ENCODE results near the gene LRP2. TPM values are rescaled to one million over a fixed set of nuclear protein-coding genes. Genes with fewer than 3 reads are reported as not detected.

Gene LRP2
- total and polyA plus RNA-seq, 2 of the 4 experiments (the other 2 are of a cell fraction) = not detected

GRCh38 chr2:169384816-169385215, 22.5 kb upstream of the LRP2 start:
- in situ Hi-C loops (cut with MboI; ENCODE audit: low sequenced_read_pairs) (no loop called here), intact Hi-C loops (cut with micrococcal nuclease) (loop anchor here (10.0 kb wide), 1 partner anchor 260 kb away; no protein-coding TSS in a partner anchor), dilution Hi-C loops (cut with HindIII; ENCODE audit: low sequenced_read_pairs, unreplicated experiment) (no loop called here)
- DNase-seq (no peak), ATAC-seq (ENCODE audit: low read depth) (no peak)
- Histone ChIP-seq H3K36me3 (ENCODE audit: control insufficient read depth, insufficient read depth, low read length) (no peaks in the 10 kb centered on the region), H4K91ac (ENCODE audit: insufficient read depth, low read depth, low read length) (no peak overlapping the region), H2BK120ac (ENCODE audit: low read depth, low read length) (no peak overlapping the region), H3K4me3 (ENCODE audit: insufficient read depth, low read depth, low read length) (no peak overlapping the region), H2BK20ac (ENCODE audit: low read depth, low read length) (no peak overlapping the region), H3K14ac (replicated peaks; ENCODE audit: low read depth, low read length) (no peak overlapping the region), H2BK5ac (ENCODE audit: low read depth, low read length, poor library complexity, severe bottlenecking) (no peak overlapping the region), H3K23ac (ENCODE audit: low read depth, low read length) (no peak overlapping the region), H3K9ac (ENCODE audit: low read depth, low read length) (no peak overlapping the region), H4K8ac (ENCODE audit: low read depth in 2 of 2, low read length in 2 of 2) (no peak overlapping the region), H2AFZ (replicated peaks; ENCODE audit: low read length, poor library complexity) (no peak overlapping the region), H3K9me3 (ENCODE audit: control insufficient read depth, insufficient read depth, low read length) (no peaks in the 10 kb centered on the region), H2BK15ac (ENCODE audit: low read depth, low read length) (no peak overlapping the region), H3K4ac (ENCODE audit: low read depth, low read length) (no peak overlapping the region), H3K27me3 (ENCODE audit: control insufficient read depth, insufficient read depth, low read length) (no peaks in the 10 kb centered on the region), H3K79me1 (ENCODE audit: low read depth in 1 of 2, low read length in 2 of 2) (no peaks in the 10 kb centered on the region), H4K20me1 (ENCODE audit: insufficient read depth, low read length) (no peaks in the 10 kb centered on the region), H3K4me1 (ENCODE audit: control insufficient read depth, insufficient read depth, low read length) (no peaks in the 10 kb centered on the region), H4K5ac (ENCODE audit: low read depth, low read length) (no peak overlapping the region), H2AK5ac (ENCODE audit: low read depth, low read length) (no peak overlapping the region), H3K9me1 (ENCODE audit: insufficient read depth, low read length) (no peaks in the 10 kb centered on the region), H3K56ac (ENCODE audit: extremely low read depth, insufficient read depth, low read length) (no peak overlapping the region), H3K18ac (ENCODE audit: low read depth, low read length) (no peak overlapping the region), H3K27ac (ENCODE audit: insufficient read depth, low read length) (no peak overlapping the region), H2AK9ac (replicated peaks; ENCODE audit: low read depth, low read length, poor library complexity) (no peak overlapping the region), H3K4me2 (ENCODE audit: low read depth, low read length) (no peak overlapping the region)
- ChIA-PET CTCF (interaction anchor here (1.2 to 1.3 kb wide), 2 partner anchors 8 to 21 kb away, joined by 3 read pairs; no protein-coding TSS in a partner anchor), POLR2A (ENCODE audit: unreplicated experiment) (no interaction called here)
- WGBS, 2 experiments (ENCODE audit: extremely low coverage in 2 of 2, insufficient read length in 1 of 2) = no CpG with 5 or more reads among the region's 6 CpGs
- no peak for TF ChIP-seq USF2 (IDR thresholded peaks at IDR 0.05; ENCODE audit: low read depth, low read length)
- no peak for TF ChIP-seq FOS (IDR thresholded peaks at IDR 0.05; ENCODE audit: low read depth, low read length)
- no peak for TF ChIP-seq CHD1 (IDR thresholded peaks at IDR 0.05; ENCODE audit: low read depth, low read length)
- TF ChIP-seq SMC3 (IDR thresholded peaks at IDR 0.05; ENCODE audit: low read depth, low read length) = no peak
- TF ChIP-seq RCOR1 (IDR thresholded peaks at IDR 0.05; ENCODE audit: insufficient replicate concordance, low read length) = no peak
- no peak for TF ChIP-seq NFE2L2 (IDR thresholded peaks at IDR 0.05; ENCODE audit: low read depth, low read length)
- no peak for TF ChIP-seq CTCF (conservative IDR thresholded peaks at IDR 0.05; ENCODE audit: low read depth, low read length)
- TF ChIP-seq MAZ (IDR thresholded peaks at IDR 0.05; ENCODE audit: borderline replicate concordance, low read depth, low read length) = no peak
- no peak for TF ChIP-seq CEBPB (IDR thresholded peaks at IDR 0.05; ENCODE audit: low read depth, low read length)
- TF ChIP-seq MAFK (IDR thresholded peaks at IDR 0.05; ENCODE audit: low read depth, low read length) = no peak
- TF ChIP-seq POLR2A (IDR thresholded peaks at IDR 0.05; ENCODE audit: low read depth, low read length) = no peak
- TF ChIP-seq MXI1 (IDR thresholded peaks at IDR 0.05; ENCODE audit: borderline replicate concordance, low read depth, low read length) = no peak
- TF ChIP-seq RFX5 (IDR thresholded peaks at IDR 0.05; ENCODE audit: low read depth, low read length) = no peak
- TF ChIP-seq, protein P1, sequence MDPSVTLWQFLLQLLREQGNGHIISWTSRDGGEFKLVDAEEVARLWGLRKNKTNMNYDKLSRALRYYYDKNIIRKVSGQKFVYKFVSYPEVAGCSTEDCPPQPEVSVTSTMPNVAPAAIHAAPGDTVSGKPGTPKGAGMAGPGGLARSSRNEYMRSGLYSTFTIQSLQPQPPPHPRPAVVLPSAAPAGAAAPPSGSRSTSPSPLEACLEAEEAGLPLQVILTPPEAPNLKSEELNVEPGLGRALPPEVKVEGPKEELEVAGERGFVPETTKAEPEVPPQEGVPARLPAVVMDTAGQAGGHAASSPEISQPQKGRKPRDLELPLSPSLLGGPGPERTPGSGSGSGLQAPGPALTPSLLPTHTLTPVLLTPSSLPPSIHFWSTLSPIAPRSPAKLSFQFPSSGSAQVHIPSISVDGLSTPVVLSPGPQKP (IDR thresholded peaks at IDR 0.05; ENCODE audit: borderline replicate concordance, low read depth, low read length) = no peak
- no peak for TF ChIP-seq RAD21 (IDR thresholded peaks at IDR 0.05; ENCODE audit: low read length)
- no peak for TF ChIP-seq BHLHE40 (IDR thresholded peaks at IDR 0.05; ENCODE audit: low read depth, low read length)
- BruUV-seq (replicated peaks) = no TSS peak
